H1 (cell line): ENCODE results near the gene GLTP. TPM values are rescaled to one million over a fixed set of nuclear protein-coding genes. Genes with fewer than 3 reads are reported as not detected.

Experiments used
- CTCF ChIA-PET: fragments of 300-600 bp; sonication (Branson Sonifier 250); formaldehyde crosslinking; loops from one replicate; lab custom pipeline; 2021; ENCODE audit not compliant: partially characterized antibody; lab: Charles Lee
- POLR2A ChIA-PET: fragments of 300-600 bp; sonication (Branson Sonifier 250); formaldehyde crosslinking; loops from one replicate; lab custom pipeline; 2021; ENCODE audit warnings: inconsistent platforms; ENCODE audit not compliant: partially characterized antibody; lab: Charles Lee
- DNase-seq, 2 experiments: peaks; one replicate each; pipeline versions ENCODE4 v3.0.0 to v3.0.0-alpha.2; 2010 to 2022; ENCODE audit warnings: low spot score in 2 of 2, low read depth in 1 of 2, mixed read lengths in 1 of 2
- FAIRE-seq: peaks from 2 replicates; lab custom pipeline; 2011; peaks lifted over from hg19 to GRCh38; lab: Jason Lieb, UNC
- H2AFZ ChIP-seq: 2 replicates; pipeline ENCODE4 v1.8.1; 2012; ENCODE audit warnings: low read length, inconsistent platforms
- H2AK5ac ChIP-seq: 2 replicates; pipeline ENCODE4 v1.6.1; 2013; ENCODE audit warnings: low read depth, low read length
- H2BK120ac ChIP-seq: replicated peaks from 2 replicates; pipeline ENCODE3; 2013; ENCODE audit warnings: low read depth, low read length, inconsistent platforms
- H2BK12ac ChIP-seq: 2 replicates; pipeline ENCODE4 v1.6.1; 2013; ENCODE audit warnings: low read depth, low read length
- H2BK15ac ChIP-seq: 2 replicates; pipeline ENCODE4 v1.6.1; 2013; ENCODE audit warnings: low read length
- H2BK20ac ChIP-seq: 2 replicates; pipeline ENCODE4 v1.6.1; 2013; ENCODE audit warnings: low read length
- H2BK5ac ChIP-seq: 2 replicates; pipeline ENCODE4 v1.6.1; 2013; ENCODE audit warnings: low read depth, low read length
- H3K14ac ChIP-seq: 2 replicates; pipeline ENCODE4 v1.6.1; 2013; ENCODE audit warnings: inconsistent platforms; ENCODE audit not compliant: insufficient read length
- H3K18ac ChIP-seq: 2 replicates; pipeline ENCODE4 v1.6.1; 2013; ENCODE audit warnings: low read length; ENCODE audit errors: extremely low read depth
- H3K23ac ChIP-seq: 2 replicates; pipeline ENCODE4 v1.6.1; 2013; ENCODE audit warnings: inconsistent platforms; ENCODE audit not compliant: insufficient read length
- H3K23me2 ChIP-seq: 2 replicates; pipeline ENCODE4 v1.6.1; 2013; ENCODE audit warnings: low read depth, low read length
- H3K27ac ChIP-seq: 2 replicates; pipeline ENCODE4 v1.6.1; 2011; ENCODE audit warnings: low read depth, low read length, inconsistent platforms
- H3K27me3 ChIP-seq, 4 experiments: replicated peaks in 1 of 4; 1 replicate in 1 of 4; 2 replicates in 3 of 4; pipeline versions ENCODE4 v1.6.1 to v1.8.1; 2011 to 2013; ENCODE audit warnings: low read length in 3 of 4, mild to moderate bottlenecking in 3 of 4, inconsistent platforms in 2 of 4, mixed read lengths in 2 of 4, moderate library complexity in 1 of 4; ENCODE audit not compliant: control insufficient read depth in 3 of 4, insufficient read depth in 3 of 4; ENCODE audit errors: extremely low read depth in 1 of 4
- H3K36me3 ChIP-seq, 4 experiments: 2 replicates each; pipeline versions ENCODE4 v1.6.1 to v1.8.1; 2011 to 2013; ENCODE audit warnings: mild to moderate bottlenecking in 4 of 4, low read length in 3 of 4, moderate library complexity in 2 of 4, control low read depth in 1 of 4, inconsistent platforms in 1 of 4; ENCODE audit not compliant: insufficient read depth in 4 of 4, control insufficient read depth in 2 of 4
- H3K4ac ChIP-seq: replicated peaks from 2 replicates; pipeline ENCODE3; 2013; ENCODE audit warnings: low read length, low read depth, mixed read lengths, inconsistent platforms; ENCODE audit not compliant: insufficient read length
- H3K4me1 ChIP-seq, 4 experiments: replicated peaks in 1 of 4; 1 replicate in 1 of 4; 2 replicates in 3 of 4; pipeline versions ENCODE4 v1.6.1 to v1.8.1; 2011 to 2013; ENCODE audit warnings: low read length in 3 of 4, inconsistent platforms in 2 of 4, mixed read lengths in 1 of 4; ENCODE audit not compliant: insufficient read depth in 4 of 4, control insufficient read depth in 3 of 4
- H3K4me2 ChIP-seq, 2 experiments: 2 replicates each; pipeline versions ENCODE4 v1.6.1 to v1.8.1; 2011 to 2013; ENCODE audit warnings: low read depth in 2 of 2, low read length in 2 of 2, control low read depth in 1 of 2, inconsistent platforms in 1 of 2, mild to moderate bottlenecking in 1 of 2; ENCODE audit not compliant: insufficient read depth in 1 of 2
- H3K4me3 ChIP-seq, 4 experiments: fragments of 200-600, 300-600 bp in 1 of 4; sonication (generic), shearing (Covaris generic), sonication (Bioruptor Twin) in 1 of 4; 2 replicates each; pipeline versions ENCODE4 v1.5.1 to v1.8.1; 2011 to 2016; ENCODE audit warnings: low read length in 4 of 4, low read depth in 3 of 4, control low read depth in 2 of 4, inconsistent platforms in 2 of 4, mild to moderate bottlenecking in 2 of 4, mixed read lengths in 1 of 4, moderate library complexity in 1 of 4; ENCODE audit not compliant: insufficient read depth in 2 of 4; ENCODE audit errors: extremely low read depth in 1 of 4
- H3K56ac ChIP-seq: replicated peaks from 2 replicates; pipeline ENCODE3; 2013; ENCODE audit warnings: low read depth, mild to moderate bottlenecking, mixed read lengths, low read length, inconsistent platforms; ENCODE audit not compliant: insufficient read length
- H3K79me1 ChIP-seq: 2 replicates; pipeline ENCODE4 v1.6.1; 2013; ENCODE audit warnings: low read depth, low read length, control low read depth
- H3K79me2 ChIP-seq, 2 experiments: 2 replicates each; pipeline versions ENCODE4 v1.6.1 to v1.8.1; 2012 to 2013; ENCODE audit warnings: low read length in 2 of 2, mild to moderate bottlenecking in 2 of 2, inconsistent platforms in 1 of 2; ENCODE audit not compliant: insufficient read depth in 2 of 2, control insufficient read depth in 1 of 2
- H3K9ac ChIP-seq, 4 experiments: replicated peaks in 1 of 4; 1 replicate in 1 of 4; 2 replicates in 3 of 4; pipeline versions ENCODE4 v1.6.1 to v1.8.1; 2011 to 2013; ENCODE audit warnings: low read depth in 3 of 4, low read length in 3 of 4, control low read depth in 2 of 4, mild to moderate bottlenecking in 2 of 4, moderate library complexity in 2 of 4, inconsistent platforms in 1 of 4; ENCODE audit errors: extremely low read depth in 1 of 4
- H3K9me3 ChIP-seq, 2 experiments: 2 replicates each; pipeline versions ENCODE4 v1.6.1 to v1.8.1; 2012 to 2013; ENCODE audit warnings: mild to moderate bottlenecking in 2 of 2, moderate library complexity in 2 of 2, control low read depth in 1 of 2, inconsistent platforms in 1 of 2, low read depth in 1 of 2, low read length in 1 of 2, mixed read lengths in 1 of 2; ENCODE audit not compliant: insufficient read depth in 2 of 2
- H4K20me1 ChIP-seq, 2 experiments: replicated peaks in 1 of 2; 2 replicates each; pipeline versions ENCODE3 to v1.8.1; 2011 to 2013; ENCODE audit warnings: inconsistent platforms in 2 of 2, low read length in 2 of 2, mild to moderate bottlenecking in 1 of 2; ENCODE audit not compliant: insufficient read depth in 2 of 2, control insufficient read depth in 1 of 2
- H4K5ac ChIP-seq: 2 replicates; pipeline ENCODE4 v1.6.1; 2013; ENCODE audit warnings: low read length, low read depth, mixed read lengths, inconsistent platforms; ENCODE audit not compliant: insufficient read length
- H4K8ac ChIP-seq: 2 replicates; pipeline ENCODE4 v1.8.0; 2013; ENCODE audit warnings: mild to moderate bottlenecking, moderate library complexity, low read length, inconsistent platforms; ENCODE audit not compliant: insufficient read depth; ENCODE audit errors: extremely low read depth
- H4K91ac ChIP-seq: replicated peaks from 2 replicates; pipeline ENCODE3; 2013; ENCODE audit warnings: low read length, mixed read lengths, inconsistent platforms; ENCODE audit not compliant: insufficient read length
- GABPA ChIP-seq: IDR thresholded peaks from 2 replicates; pipeline ENCODE4 v1.6.1; 2011; ENCODE audit warnings: mild to moderate bottlenecking, low read length, moderate library complexity, borderline replicate concordance; ENCODE audit not compliant: insufficient read depth
- WGBS, 2 experiments: shearing (Covaris generic) in 1 of 2; methylation state at CpG; one replicate each; pipeline versions ENCODE4 v1.1.6 to v1.1.7; 2013 to 2015; ENCODE audit warnings: low lambda C conversion rate in 2 of 2, mixed read lengths in 2 of 2, inconsistent platforms in 1 of 2, low coverage in 1 of 2, missing lambda C conversion rate in 1 of 2; ENCODE audit not compliant: insufficient replicate concordance in 2 of 2, insufficient coverage in 1 of 2, insufficient read length in 1 of 2; ENCODE audit errors: extremely low coverage in 1 of 2, missing lambda C conversion rate in 1 of 2; 5-methylcytosine and 5-hydroxymethylcytosine counted together
- polyA plus RNA-seq, 7 experiments: library from polyadenylated mRNA; depleted of rRNA in 3 of 7; stranded (reverse) in 5 of 7; unstranded in 2 of 7; fragments of >200 nt in 5 of 7; fragments of 200-250 nt in 2 of 7; gene quantifications; 1 replicate in 5 of 7; 2 replicates in 1 of 7; 4 replicates in 1 of 7; pipeline versions ENCODE4 v1.2.1 to v1.2.3, GENCODE V29; 2011 to 2013; ENCODE audit warnings: missing spikeins in 2 of 7, mixed read lengths in 2 of 7
- total RNA-seq: library from RNA; stranded (reverse); fragmentation: NEBNext Ultra II Directional; extraction: Animal tissue kit (Norgen Biotek cat#: 25700); gene quantifications from 2 replicates; pipeline ENCODE4 v1.2.1, GENCODE V29; 2021

GLTP gene
- total and polyA plus RNA-seq, 2 of the 8 experiments (the other 6 are each of a cell fraction or from before 2014, with no cell fraction given): 9.8 to 26.1 TPM

DNA sequence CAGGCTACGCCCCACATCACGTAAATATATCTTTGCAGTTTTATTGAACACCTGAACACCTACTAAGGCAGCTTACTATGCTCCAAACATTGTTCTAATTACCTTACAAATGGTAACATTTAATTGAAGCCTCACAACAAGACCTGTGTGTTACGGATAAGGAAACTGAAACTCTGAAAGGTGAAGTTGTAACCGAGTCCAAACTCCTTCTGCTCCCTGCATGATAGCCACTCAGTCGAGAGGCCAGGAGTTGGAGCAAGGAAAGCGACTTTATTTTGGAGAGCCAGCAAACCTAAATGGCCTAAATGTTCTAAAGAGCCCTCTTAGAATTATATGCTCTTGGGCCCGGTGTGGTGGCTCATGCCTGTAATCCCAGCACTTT lies 34.5 kb downstream of the GLTP start:
- H3K4me3 ChIP-seq: peak overlapping the region in 1 of 4 experiments; percentile 43; a peak in 2 of 8 replicates
- FAIRE-seq (no peak), DNase-seq (no peak)
- no peak overlapping the region for H2BK12ac ChIP-seq
- H3K18ac ChIP-seq: no peak overlapping the region
- no peak overlapping the region for H3K9ac ChIP-seq
- CTCF ChIA-PET: interaction anchor here (0.6 to 10.9 kb wide), 39 partner anchors 10 to 447 kb away, joined by 3 to 183 read pairs (median 4); partner anchors contain the start of gene TRPV4
- H4K91ac ChIP-seq: no peak overlapping the region
- H3K27ac ChIP-seq: no peak overlapping the region
- H2BK120ac ChIP-seq: no peak overlapping the region
- H3K23ac ChIP-seq: no peak overlapping the region
- H3K36me3 ChIP-seq: no peaks in the 10 kb centered on the region
- H3K4ac ChIP-seq: no peak overlapping the region
- TF ChIP-seq GABPA: no peak
- no peak overlapping the region for H3K14ac ChIP-seq
- no peaks in the 10 kb centered on the region for H3K79me1 ChIP-seq
- peaks cover 0 to 2% (median 0%) of the 10 kb centered on the region in 4 experiments; a peak in 4 of 7 replicates for H3K4me1 ChIP-seq
- H3K9me3 ChIP-seq: no peaks in the 10 kb centered on the region
- no peak overlapping the region for H2BK5ac ChIP-seq
- no peak overlapping the region for H2BK20ac ChIP-seq
- POLR2A ChIA-PET: interaction anchor here (1.7 kb wide), 1 partner anchor 14 kb away, joined by 4 read pairs; no protein-coding TSS in a partner anchor
- H2AK5ac ChIP-seq: no peak overlapping the region
- peak overlapping the region in 1 of 2 experiments; percentile 57; a peak in 1 of 4 replicates for H3K4me2 ChIP-seq
- H4K8ac ChIP-seq: no peak overlapping the region
- WGBS, 2 experiments: 86% methylated on average over 7 of the region's 7 CpGs; no CpG with 5 or more reads in 1 of the 2 experiments
- no peak overlapping the region for H3K56ac ChIP-seq
- no peak overlapping the region for H2BK15ac ChIP-seq
- no peaks in the 10 kb centered on the region for H3K27me3 ChIP-seq
- no peaks in the 10 kb centered on the region for H3K23me2 ChIP-seq
- H4K5ac ChIP-seq: no peak overlapping the region
- peak overlapping the region; percentile 88; the same call in 1 of the 2 replicates for H2AFZ ChIP-seq
- H4K20me1 ChIP-seq: no peaks in the 10 kb centered on the region
- no peaks in the 10 kb centered on the region for H3K79me2 ChIP-seq
